A172 (cell line): ENCODE results near the gene BTF3L4. TPM values are rescaled to one million over a fixed set of nuclear protein-coding genes. Genes with fewer than 3 reads are reported as not detected.
"Not testable (repeated sequence)": the region's sequence is repeated elsewhere in the genome, so short reads cannot be mapped to it uniquely, and the experiment has no call there.

Source experiments
- DNase-seq: peaks from one replicate; pipeline ENCODE4 v3.0.0-alpha.2; 2015; ENCODE audit warnings: low spot score
- total RNA-seq: library from RNA; depleted of rRNA; stranded (reverse); fragments of >200 nt; shearing (Covaris generic); gene quantifications from 2 replicates; pipeline ENCODE4 v1.2.3, GENCODE V29; 2014; rRNA removed

The BTF3L4 gene
- 62.7 and 72.4 TPM in 2 replicates for total RNA-seq

- peak; percentile 89 for DNase-seq
Observed at GRCh38 chr1:52056163-52056936, at the start of gene BTF3L4. BTF3L4 (plus strand) TSS chr1:52056295; CDS start chr1:52059848, 3,553 bp downstream.

GRCh38 chr1:52007215-52008002, 48.7 kb upstream of the BTF3L4 start:
- DNase-seq = no peak

- no peak for DNase-seq
Observed at GRCh38 chr1:52008071-52008809, 47.9 kb upstream of the BTF3L4 start.

GRCh38 chr1:52022133-52022532, 34.0 kb upstream of the BTF3L4 start:
- no peak for DNase-seq

GRCh38 chr1:52026278-52026677, 29.8 kb upstream of the BTF3L4 start:
- DNase-seq = no peak

- no peak for DNase-seq
Observed at GRCh38 chr1:52028328-52028727, 27.8 kb upstream of the BTF3L4 start.

GRCh38 chr1:52028839-52029238, 27.3 kb upstream of the BTF3L4 start:
- DNase-seq = not testable (repeated sequence)

- no peak for DNase-seq
Observed at GRCh38 chr1:52032124-52032784, 23.8 kb upstream of the BTF3L4 start.

- DNase-seq = peak; percentile 21
Observed at GRCh38 chr1:52032785-52033131, 23.3 kb upstream of the BTF3L4 start.

GRCh38 chr1:52033190-52034049, 22.7 kb upstream of the BTF3L4 start, which contains the start of gene KTI12:
KTI12 (minus strand) TSS chr1:52033810; CDS start chr1:52033761, 49 bp downstream.
- peak; percentile 74 for DNase-seq

- DNase-seq = no peak
Observed at GRCh38 chr1:52034050-52034384, 22.1 kb upstream of the BTF3L4 start.

- no peak for DNase-seq
Observed at GRCh38 chr1:52037402-52037814, 18.7 kb upstream of the BTF3L4 start.

GRCh38 chr1:52037909-52038308, 18.2 kb upstream of the BTF3L4 start:
- no peak for DNase-seq

GRCh38 chr1:52041551-52042185, 14.4 kb upstream of the BTF3L4 start:
- DNase-seq = no peak

- DNase-seq = no peak
Observed at GRCh38 chr1:52045236-52045635, 10.9 kb upstream of the BTF3L4 start.

- DNase-seq = not testable (repeated sequence)
Observed at GRCh38 chr1:52045666-52046195, 10.4 kb upstream of the BTF3L4 start.

- DNase-seq = not testable (repeated sequence)
Observed at GRCh38 chr1:52049337-52049736, 6.8 kb upstream of the BTF3L4 start.

GRCh38 chr1:52053862-52054261, 2.2 kb upstream of the BTF3L4 start:
- no peak for DNase-seq

GRCh38 chr1:52054496-52055065, 1.5 kb upstream of the BTF3L4 start:
- DNase-seq = no peak
